Measurements from ENCODE around the gene TPSAB1.
"Not testable (repeated sequence)": the region's sequence is repeated elsewhere in the genome, so short reads cannot be mapped to it uniquely, and the experiment has no call there.

- not testable (repeated sequence) for TF ChIP-seq CTCF (conservative IDR thresholded peaks at IDR 0.05); EZH2 (IDR thresholded peaks at IDR 0.05; ENCODE audit: low read depth)
These were observed 9.2 kb upstream of the TPSAB1 start for GRCh38 chr16:1231301-1231700.

All from PC-9 (cell line).